HG02623 (cell line): Measurements from ENCODE around the gene POGLUT2.

Experiments used
- ATAC-seq: cut with Tn5 transposase; IDR thresholded peaks from one replicate; pipeline ENCODE4 v1.9.1; 2021; ENCODE audit warnings: moderate library complexity; ENCODE audit not compliant: unreplicated experiment

The POGLUT2 gene

DNA sequence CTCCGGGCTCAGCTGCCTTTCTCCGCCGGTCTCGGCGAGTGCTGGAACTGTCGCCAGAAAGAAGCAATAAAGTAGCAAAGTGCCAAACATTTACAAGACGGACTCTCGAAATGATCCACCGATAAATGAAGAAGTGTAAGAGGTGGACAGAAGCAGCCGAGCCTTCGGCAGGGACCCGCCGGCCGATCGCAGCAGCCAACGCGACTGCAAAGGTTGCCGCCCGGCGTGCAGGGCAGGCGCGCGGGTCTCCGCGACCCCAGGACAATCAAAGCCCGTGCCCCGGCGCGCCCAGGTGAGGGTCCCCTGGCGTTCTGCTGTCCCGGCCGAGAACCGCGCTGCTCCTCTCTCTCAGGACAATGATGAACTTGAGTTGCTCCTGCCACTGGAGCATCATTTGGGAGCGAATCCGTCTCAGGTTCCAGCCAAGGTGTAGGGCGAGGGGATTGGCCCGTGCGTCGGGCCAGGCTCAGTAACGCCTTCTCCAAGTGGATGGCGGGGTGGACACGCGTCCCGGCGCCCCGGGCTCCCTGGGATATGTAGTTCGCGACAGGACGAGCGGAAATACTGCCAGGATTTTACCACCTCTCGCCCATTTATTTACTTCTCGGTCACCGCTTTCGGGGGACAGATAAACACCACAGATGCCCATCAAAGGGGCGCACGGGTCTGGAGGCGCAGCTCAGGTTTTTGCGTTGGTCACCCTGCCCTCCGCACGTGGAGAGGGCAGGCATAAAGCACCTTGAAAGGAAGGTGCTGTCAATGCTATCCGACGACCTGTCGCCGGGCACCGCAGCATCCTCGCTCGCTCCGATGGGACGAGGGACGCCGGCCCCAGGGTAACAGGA, at the start of gene POGLUT2, which contains the start of gene BIVM:
TSS of gene POGLUT2 (minus strand) at position 396 of the 845 bp plus-strand sequence. CDS start at position 90, 306 bp downstream.
TSS of gene BIVM (plus strand) at position 539 of the 845 bp plus-strand sequence. CDS start 8,149 bp downstream, outside the sequence.
- ATAC-seq: peak; percentile 75

GRCh38 chr13:102847272-102848234, 48.8 kb upstream of the POGLUT2 start:
- no peak for ATAC-seq

DNA sequence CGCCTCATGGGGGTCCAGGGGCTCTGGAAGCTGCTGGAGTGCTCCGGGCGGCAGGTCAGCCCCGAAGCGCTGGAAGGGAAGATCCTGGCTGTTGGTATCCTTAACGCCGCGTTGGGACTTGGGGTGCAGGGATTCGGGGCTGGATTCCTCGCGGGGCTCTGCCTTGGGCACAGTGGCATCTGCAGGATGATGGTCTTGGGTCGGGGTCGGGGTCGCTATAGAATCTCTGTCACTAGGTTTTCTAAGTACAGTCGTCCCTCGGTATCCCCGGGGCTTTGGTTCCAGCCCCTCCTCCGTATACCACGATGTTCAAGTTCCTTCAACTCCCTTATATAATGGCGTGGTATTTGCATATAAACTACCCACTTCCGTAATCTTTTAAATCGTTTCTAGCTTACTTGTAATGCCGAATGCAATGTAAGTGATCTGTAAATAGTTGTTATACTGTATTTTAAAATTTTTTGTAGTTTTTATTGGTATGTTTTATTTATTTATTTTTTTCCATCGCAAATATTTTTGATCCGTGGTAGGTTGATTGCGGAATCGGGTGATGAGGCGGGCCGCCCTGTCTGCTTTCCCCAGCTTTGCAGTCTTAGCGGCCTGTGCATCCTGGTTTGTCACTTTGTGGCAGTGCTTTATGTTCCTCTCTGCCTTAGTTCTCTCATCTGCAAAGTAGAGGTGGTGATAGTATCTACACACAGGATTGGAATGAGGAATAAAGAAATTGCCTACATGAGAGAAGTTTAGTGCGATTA, 47.7 kb upstream of the POGLUT2 start:
- ATAC-seq: peak; percentile 28

DNA sequence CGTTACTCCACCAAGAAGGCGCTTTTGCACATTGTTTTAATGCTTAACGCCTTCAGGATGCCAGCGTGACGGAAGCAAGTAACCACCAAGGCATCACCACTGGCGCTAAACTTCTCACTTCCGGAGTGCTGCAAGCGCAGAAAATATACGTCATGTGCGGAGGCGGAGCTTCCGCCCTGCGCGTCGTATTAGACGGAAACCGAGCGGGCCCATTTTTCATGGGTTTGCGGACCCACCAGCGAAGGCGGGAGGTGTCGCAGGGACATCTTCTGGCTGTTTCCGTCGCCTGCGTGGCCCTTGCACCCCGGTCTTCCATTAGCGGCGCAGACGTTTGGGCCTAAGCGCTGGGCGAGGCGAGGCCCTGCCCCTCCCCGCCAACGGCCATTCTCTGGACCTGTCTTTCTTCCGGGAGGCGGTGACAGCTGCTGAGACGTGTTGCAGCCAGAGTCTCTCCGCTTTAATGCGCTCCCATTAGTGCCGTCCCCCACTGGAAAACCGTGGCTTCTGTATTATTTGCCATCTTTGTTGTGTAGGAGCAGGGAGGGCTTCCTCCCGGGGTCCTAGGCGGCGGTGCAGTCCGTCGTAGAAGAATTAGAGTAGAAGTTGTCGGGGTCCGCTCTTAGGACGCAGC, 47.0 kb upstream of the POGLUT2 start, which contains the start of gene ERCC5:
TSS of gene ERCC5 (plus strand) at position 403 of the 631 bp plus-strand sequence. CDS start 235 bp downstream, outside the sequence.
- ATAC-seq: peak; percentile 84

GRCh38 chr13:102845289-102845629, 46.5 kb upstream of the POGLUT2 start:
- peak; percentile 15 for ATAC-seq

GRCh38 chr13:102839462-102839861, 40.7 kb upstream of the POGLUT2 start:
- ATAC-seq: no peak

- ATAC-seq: no peak
These were observed 40.2 kb upstream of the POGLUT2 start for GRCh38 chr13:102838982-102839381.

DNA sequence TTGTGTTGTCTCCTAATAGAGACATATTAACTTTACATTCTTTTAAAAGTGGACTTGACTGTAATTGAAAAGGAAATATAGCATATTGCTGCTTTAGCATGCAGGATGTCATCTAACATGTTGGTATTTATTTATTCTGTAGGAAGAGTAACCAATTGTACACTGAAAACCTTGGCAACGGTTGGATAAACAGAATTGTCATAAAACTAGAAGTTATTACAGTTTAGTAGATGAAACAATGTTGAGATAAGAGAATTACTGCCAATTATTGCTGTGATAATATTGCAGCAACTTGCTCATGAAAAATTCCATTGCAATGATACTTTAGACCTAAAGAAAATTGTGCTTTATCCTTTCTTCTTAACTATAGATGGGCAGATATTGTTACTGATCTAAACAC, 39.5 kb upstream of the POGLUT2 start:
- ATAC-seq: no peak

- ATAC-seq: no peak
These were observed 37.7 kb upstream of the POGLUT2 start for GRCh38 chr13:102836471-102836870.

GRCh38 chr13:102830646-102831045, 31.9 kb upstream of the POGLUT2 start:
- no peak for ATAC-seq

- ATAC-seq: no peak
These were observed 27.3 kb upstream of the POGLUT2 start for GRCh38 chr13:102825921-102826706.

DNA sequence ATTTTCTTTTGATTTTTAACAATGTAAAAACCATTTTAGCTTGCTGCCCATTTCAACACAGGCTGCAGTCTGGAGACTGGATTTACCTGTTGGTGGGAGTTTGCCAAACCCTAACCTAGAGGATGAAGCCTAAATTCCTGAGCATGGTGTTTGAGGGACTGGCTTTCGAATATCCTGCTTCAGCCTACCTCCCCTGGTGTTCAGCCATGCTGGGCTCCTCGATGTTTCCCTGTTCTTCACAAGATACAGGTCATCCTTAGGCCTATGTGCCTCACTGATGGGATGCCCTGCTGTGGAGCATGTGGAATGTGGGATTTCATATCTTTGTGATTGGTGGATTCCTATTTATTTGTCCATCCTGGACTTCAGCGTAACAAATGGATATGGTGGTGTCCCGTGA, 26.6 kb upstream of the POGLUT2 start:
- ATAC-seq: no peak

GRCh38 chr13:102817907-102818306, 19.1 kb upstream of the POGLUT2 start:
- no peak for ATAC-seq

DNA sequence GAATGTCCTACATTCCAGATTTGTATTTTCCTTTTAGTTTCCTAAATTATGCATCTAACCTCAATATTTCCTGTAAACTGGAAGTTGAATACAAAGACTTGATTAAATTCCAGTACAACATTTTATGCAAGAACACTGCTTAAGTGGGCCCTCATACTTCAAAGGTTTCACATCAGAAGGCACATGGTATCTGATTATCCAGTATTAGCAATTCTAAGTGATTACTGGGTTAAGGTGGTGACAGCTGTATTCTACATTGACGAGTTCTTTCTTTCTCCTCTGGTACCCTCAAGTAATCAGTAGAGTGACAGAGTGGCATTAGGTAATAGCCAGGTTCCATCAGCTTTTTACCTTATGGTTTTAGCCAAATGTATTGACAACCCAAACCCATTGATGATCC, 18.5 kb upstream of the POGLUT2 start:
- ATAC-seq: no peak

DNA sequence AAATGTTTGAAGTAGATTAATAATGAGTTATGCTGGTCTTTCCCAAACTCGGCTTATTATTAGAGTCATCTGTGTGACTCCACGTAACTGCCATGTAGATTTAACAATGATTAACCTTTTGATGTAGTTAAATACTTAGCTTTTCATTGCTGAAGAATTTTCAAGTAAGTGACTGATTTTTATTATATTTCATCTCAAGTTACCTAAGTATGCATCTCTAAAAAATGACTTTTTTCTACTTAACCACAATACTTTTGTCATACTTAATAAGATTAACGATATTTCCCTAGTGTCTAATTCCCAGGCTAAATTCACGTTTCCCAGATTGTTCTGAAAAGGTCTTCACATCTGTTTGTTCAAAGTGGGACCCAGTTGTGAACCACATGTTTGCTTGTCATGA, 17.9 kb upstream of the POGLUT2 start:
- no peak for ATAC-seq

DNA sequence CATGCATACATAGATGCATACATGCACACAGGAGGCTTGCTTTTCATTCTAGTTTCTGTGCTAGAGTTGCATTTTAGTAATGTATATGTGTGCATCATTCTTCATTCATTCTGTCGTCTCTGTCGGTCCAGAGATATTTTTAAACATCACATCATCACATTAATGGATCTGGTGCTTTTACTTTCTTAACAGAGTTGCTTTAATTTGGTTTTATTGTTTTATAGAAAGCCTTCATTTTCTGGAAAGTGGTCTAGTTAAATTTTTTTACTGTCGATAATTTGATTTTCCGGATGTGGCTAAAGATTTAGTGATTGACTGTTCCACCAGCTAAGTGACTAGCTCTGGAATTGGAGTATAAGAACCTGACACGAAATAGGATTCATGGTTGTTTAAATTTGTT, 17.0 kb upstream of the POGLUT2 start:
- ATAC-seq: no peak

DNA sequence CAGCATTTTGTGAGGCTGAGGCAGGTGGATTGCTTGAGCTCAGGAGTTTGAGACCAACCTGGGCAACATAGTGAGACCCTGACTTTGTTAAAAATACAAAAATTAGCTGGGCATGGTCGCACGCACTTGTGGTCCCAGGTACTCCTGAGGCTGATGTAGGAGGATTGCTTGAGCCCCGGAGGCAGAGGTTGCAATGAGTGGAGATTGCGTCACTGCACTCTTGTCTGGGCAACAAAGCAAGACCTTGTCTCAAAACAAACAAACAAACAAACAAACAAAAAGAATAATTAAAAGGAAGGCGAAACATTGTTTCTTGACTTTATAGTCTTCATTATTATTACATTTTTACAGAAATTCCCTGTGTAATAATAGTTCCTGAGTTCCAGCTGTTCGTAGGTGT, 16.0 kb upstream of the POGLUT2 start:
- ATAC-seq: no peak

DNA sequence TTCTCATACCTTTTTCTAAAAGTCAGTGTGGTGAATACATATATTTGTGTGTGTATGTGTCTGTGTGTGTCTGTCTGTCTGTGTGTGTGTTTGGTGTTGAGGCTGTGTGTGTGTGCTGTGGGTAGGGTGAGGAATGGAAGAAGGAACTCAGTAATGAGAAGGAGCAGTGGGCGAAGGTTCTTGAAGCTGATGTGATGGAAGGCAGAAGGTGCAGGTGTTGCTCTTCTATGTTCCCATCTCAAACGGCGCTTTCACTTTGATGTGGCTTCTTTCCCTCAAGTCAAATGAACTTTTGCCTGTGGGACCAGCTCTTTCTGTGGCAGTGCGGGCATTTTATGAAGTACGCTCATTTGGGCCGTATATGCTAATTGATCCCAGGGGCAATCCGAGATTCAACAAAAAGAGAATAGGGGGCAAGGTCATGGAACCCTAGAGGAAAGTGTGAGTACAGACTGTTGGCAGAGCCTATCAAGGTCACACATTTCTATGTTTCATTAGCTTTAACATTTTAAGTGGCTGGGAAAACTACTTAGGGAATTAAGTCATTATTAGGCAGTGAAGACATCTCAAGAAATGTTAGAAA, 15.3 kb upstream of the POGLUT2 start:
- ATAC-seq: no peak

GRCh38 chr13:102812611-102813287, 14.0 kb upstream of the POGLUT2 start:
- ATAC-seq: no peak
